ENCODE data around the gene FBXO30.

DNA sequence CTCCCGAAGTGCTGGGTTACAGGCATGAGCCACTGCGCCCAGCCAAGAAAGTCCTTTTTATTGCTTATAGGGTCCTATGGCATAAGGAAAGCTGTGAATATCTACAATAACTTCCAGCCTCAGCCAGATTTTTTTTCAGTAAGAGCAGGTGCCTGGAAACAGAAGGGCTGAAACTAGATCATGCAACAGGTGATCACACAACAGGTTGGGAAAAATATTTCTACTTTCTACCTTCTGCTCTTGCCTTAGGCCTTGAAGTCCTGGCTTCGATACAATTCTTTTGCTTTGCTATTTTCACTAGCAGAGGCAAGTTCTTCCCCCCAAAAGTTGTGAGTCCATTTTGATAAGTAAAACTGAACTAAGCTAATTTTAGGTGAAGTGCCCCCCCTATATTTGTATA lies 9.7 kb upstream of the FBXO30 start:
- TF ChIP-seq, protein P1, sequence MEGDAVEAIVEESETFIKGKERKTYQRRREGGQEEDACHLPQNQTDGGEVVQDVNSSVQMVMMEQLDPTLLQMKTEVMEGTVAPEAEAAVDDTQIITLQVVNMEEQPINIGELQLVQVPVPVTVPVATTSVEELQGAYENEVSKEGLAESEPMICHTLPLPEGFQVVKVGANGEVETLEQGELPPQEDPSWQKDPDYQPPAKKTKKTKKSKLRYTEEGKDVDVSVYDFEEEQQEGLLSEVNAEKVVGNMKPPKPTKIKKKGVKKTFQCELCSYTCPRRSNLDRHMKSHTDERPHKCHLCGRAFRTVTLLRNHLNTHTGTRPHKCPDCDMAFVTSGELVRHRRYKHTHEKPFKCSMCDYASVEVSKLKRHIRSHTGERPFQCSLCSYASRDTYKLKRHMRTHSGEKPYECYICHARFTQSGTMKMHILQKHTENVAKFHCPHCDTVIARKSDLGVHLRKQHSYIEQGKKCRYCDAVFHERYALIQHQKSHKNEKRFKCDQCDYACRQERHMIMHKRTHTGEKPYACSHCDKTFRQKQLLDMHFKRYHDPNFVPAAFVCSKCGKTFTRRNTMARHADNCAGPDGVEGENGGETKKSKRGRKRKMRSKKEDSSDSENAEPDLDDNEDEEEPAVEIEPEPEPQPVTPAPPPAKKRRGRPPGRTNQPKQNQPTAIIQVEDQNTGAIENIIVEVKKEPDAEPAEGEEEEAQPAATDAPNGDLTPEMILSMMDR (conservative IDR thresholded peaks at IDR 0.05): no peak
- no peak for TF ChIP-seq ZFX (IDR thresholded peaks at IDR 0.05)

Measured in C4-2B (cell line).